Central memory CD4-positive, alpha-beta T cell (primary cell): ENCODE measurements around the gene TSEN15.

Experiments used
- DNase-seq: peaks from one replicate; pipeline ENCODE4 v3.0.0; 2022
- total RNA-seq, 3 experiments: gene quantifications; one replicate each; lab custom pipeline; 2026; lab: John Stamatoyannopoulos, UW

The TSEN15 gene
- total RNA-seq: 22.4 to 90.0 (median 70.1) reads per million in 3 experiments

DNA sequence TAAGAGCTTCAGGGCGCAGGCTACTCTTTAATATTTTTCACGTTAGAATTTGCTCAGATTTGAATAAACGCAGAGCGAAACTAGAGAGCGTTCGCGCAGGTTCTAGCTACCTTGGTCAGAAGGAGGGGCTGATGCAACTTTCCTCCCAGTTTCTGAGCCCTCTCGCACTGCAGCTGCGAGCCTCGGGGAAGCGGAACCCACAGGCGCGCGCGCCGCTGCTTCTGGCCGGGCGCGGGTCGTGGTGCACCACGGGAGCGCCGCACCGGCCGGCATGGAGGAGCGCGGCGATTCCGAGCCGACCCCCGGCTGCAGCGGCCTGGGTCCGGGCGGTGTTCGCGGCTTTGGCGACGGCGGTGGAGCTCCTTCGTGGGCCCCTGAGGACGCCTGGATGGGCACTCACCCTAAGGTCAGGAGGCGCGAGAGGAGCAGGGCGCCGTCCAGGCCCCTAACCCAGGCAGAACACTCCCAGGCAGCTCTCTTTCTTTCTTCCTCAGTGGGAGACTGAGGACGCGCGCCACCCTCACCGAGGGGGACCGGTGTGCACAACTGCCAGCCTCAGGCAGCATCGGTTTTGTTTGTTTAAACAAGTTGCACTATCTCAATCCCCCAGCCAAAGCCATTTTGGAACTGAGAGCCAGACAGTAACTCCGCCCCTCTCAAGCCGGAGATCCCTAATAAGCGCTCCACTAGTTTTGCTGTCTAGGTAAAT, at the start of gene TSEN15:
Gene TSEN15 (plus strand): TSS at position 246 of the 709 bp plus-strand sequence. CDS start 26 bp downstream, at position 272.
- peak; percentile 66 for DNase-seq

DNA sequence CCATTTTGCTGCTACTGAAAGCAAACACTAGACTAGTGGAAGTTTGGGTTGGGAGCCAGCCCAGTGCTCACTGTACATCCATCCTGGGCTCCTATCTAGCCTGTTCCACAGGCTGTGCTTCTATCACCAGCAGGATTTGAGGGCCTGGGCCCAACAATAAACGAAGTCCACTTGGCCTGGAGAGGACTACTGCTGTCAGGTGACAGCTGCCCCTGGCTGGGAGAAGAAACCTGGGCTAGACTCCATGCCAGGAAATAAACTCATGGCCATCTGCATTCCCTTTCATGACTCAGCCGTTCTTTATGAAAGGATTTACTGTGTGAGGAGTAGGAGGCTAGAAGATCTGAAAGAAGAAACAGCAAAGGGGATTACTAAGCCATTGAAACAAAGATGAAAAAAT, 49.5 kb upstream of the TSEN15 start:
- DNase-seq: no peak

DNA sequence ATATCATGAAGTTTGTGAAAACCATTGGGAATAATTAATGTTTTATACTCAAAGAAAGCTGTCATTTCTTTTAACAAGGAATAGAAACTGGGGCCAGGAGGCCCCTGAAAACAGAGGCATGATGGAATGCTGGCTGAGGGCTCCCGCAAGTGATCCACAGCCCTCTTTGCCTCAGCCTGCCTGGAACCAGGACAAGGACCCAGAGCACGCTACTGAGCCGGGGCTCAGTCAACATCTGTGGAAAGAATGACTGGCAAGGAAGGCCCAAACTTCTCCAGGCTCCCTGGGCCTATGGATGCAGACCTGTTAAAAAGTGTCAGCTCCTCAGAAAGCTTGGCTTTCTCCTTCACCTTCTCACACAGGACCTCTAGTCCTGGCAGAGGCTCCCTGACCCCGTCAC, 46.6 kb upstream of the TSEN15 start:
- no peak for DNase-seq

DNA sequence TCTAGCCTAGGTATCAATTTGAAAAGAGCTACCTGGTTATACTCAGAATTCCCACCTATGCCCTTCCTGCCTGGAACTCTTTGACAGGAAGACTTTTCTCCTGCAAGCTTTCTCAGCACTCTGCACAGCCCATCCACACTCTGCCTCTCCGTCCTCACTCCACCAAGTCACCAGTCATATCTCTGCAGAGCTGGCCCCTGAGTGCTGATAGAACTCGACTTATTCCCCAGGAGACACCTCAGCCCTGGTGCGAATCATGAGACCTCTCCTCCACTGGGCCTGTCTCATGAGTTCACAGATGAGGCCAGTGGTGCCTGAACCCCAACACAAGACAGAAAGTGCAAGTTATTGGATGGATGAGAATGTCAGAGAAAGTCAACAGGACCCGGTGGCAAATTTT, 46.0 kb upstream of the TSEN15 start:
- no peak for DNase-seq

DNA sequence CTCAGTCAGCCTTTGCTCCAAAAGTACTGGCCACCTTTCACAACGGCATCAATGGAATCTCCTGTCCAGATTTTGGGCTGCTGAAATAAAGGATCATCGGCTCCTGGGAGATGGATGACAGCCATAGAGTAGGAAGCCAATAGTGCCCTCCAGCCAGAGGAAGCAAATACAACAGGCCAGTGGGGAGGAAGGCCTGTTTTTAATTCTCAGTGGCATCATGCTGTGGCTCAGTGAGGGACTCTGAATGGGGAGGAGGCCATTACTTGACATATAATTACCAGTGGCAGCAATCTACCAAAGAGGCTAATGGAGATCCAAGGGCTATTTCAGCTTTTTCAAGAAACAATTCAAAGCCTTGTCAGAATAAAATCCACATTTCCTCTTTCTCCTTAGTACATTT, 40.7 kb upstream of the TSEN15 start:
- DNase-seq: no peak

DNA sequence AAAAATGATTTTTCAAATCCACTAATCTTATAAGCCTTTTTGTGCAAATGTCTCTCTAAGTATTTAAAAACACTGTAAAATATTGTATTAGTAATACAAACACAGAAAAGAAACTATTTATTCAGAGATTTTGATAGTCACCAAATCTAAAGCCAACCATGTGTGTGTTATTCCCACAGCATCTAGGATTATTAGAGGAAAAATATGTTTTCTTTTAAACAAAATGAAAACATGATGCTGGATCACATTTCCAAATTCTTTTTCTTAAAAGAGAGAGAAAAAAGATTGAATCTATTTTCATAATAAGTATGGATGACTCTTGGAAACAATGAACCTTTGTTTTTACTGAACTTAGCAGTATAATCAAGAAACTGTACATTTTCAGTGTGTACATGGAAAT, 39.3 kb upstream of the TSEN15 start:
- DNase-seq: no peak

DNA sequence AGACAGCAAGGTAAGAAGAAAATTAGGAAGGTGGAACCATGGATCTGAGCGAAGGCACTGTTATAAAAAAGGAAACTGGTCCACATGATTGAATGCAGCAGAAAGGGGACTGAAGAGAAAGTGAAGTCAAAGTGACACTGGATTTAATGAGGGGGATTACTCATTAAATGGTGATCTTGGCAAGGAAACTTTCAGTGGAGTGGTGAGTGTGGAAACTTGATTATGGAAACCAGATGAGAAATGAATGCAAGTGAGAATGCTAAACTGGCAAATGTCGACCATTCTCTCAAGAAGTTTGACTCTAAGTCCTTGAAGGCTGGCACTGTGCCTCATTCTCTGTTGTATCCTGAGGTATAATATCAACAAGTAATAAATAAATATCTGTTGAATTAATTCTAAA, 37.3 kb upstream of the TSEN15 start:
- no peak for DNase-seq

DNA sequence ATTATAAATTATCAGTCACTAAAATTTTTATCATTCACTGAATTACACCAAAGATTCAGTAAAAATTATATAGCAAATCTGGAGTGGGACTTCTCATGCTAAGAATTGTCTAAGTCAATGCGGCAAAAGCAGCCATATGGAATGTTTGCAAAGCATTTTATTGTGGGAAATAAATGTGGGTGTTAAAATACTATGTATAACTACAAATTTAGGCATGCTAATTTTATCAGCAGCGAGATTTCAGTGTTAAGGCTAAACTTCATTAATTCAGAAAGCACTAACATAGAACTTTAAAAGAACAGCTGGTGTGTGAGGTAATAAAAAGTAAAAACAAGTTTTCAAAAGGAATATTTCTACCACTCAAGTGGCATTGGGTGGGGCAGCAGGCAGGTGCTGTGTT, 35.4 kb upstream of the TSEN15 start:
- no peak for DNase-seq

DNA sequence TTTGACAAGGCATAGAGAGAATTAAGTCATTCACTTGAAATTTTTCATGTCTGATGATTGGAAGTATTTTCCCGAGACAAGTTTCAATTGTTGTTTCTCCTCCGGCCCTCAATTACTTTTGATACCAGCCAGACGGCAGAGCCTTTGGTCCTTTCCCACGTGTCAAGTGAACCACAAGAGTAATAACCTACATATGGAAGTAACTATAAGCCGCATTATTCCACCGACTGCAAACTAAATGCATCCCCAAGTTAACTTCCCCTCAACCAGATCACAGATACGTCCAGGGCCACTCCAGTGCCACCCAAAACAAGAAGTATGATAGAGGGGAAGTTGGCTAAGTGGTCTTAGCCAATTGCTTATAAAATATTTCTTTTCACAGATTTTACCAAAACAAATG, 34.2 kb upstream of the TSEN15 start:
- DNase-seq: no peak

DNA sequence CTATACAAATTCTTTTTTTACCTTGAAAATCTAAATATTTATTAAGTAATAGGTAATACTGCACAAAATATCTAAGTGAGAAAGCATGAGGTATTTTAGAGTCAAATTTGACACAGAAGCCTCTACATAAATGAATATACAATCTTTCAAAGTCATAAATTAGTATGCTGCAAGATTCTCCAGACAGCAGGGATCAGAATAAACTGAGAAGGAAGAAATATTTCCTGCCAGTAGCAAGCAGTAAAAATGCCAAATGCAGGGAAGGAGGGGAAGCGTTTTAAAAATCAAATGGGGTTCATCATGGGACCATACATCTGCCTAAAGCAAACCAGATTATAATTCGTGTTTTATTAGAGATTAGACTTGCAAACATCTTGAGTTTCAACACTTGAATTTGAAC, 32.9 kb upstream of the TSEN15 start:
- DNase-seq: no peak

DNA sequence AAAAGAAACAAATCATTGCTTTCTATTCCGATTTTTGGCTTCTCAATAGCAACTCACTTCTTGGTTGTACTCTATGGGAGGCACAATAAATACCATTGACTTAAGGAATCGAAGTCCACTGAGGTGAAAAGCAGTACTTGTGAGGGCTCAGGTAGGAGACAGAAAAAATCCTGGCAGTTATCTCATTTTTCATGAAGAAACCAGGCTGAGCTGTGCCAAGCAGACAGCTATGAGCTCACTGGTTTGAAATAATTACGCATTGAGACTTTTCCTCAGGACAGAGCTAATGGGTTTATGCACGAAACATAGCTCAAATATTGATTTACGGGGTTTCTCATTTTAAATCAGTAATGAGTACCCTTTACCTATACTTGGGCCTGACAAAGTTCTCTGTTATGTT, 32.5 kb upstream of the TSEN15 start:
- no peak for DNase-seq

DNA sequence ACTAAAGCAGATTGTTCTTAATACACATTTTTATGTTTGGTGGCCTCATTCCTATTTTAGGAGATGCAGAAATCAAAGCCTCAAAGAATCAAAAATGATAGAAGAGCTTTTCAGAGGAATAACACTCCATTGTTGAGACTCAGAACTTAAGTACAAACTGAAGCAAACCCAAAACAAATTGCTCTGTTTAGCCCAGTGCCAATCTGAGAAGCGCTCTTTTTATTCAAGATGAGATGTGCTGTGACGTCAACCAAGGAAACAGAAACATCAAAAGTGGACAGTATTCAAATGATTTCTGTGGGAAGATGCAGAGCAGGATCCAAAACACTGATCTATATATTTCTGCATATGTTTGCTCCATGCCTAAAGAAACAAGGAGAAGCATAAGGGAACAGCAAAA, 32.0 kb upstream of the TSEN15 start:
- no peak for DNase-seq

DNA sequence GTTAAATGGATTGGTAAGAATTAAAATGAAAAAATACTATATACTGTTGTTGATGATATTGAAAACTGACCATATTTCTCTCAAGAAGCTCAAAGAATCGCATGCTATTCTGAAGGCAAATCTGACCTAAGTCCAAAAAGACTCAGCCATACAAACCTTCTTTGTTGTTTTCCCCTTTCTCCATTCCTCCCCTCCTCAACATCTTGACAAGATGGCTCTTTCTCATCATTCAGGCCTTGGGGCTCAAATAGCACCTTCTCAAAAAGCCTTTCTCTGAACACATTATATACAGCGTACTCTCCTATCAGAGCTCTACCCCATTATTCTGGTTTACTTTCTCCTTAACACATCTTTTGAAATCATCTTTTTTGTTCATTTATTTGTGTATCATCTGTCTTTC, 31.2 kb upstream of the TSEN15 start:
- DNase-seq: no peak

DNA sequence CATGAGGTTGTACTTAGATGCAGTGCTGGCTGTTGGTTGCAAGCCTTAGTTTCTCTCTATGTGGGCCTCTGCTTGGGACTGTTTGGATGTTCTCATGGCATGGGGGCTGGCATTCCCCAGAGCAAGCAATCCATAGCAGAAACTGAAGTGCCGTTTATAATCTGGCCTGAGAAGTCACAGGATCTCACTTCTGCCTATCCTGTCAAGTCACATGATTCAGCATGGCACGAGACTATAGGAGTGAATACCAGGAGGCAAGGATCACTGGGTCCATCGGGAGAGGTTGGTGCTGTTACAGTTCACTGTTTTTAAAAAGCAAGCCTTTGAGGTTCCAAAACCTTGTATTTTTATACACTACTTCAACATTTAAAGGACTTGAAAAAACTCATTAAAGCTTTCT, 30.7 kb upstream of the TSEN15 start:
- no peak for DNase-seq

DNA sequence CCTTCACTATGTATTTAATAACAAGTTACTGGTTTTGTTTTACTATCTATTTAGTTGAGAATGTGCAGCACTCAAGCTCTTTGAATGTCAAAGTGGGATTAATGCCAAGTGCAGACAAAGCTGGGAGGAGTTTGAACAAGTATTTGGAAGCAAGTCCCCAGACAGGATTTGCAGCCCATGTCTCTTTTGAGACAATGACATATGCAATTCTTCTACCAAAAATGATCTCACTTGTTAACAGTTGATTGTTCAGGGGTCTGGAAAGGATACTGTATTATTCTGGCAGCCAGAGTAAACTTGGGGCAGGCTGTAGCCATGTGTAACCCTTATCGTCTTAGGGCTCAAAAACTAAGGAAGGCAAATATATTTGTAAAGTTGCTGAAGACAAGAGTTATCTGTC, 29.8 kb upstream of the TSEN15 start:
- DNase-seq: no peak

DNA sequence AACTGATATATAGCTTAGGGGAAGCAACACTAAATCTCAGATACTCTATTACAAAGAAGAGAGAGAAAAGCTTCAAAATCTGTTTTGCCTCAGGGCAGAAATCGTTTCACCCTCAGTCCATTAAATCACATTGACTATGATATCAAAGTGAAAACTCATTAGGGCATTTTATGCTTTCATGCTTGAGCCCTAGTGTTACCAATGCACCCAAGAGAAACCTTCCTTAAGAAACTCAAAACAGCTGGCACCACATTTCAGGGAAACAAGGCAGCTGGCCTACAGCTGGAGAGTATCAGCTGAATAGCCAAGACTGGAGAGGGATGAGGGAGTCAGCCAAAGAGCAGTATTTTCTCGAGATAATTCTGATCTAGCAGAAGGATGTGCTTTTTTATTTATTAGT, 28.9 kb upstream of the TSEN15 start:
- DNase-seq: no peak

DNA sequence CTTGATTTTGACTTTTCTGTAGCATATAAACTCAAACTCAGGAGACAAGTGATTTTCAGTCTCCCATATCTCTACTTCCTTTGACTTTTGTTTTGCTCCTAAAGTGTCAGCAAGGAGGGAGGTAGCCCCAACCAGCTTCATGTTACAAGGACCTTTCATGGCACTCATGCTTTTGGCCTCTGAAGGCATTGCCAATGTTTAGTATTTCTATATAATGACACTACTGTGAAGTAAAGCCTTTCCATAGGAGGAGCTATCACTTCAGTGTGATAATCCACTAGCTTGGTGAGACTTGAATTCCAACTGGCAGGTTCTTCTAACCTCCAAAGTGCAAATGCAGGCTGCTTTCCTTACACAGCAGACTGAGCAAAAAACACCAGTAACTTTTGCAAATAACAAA, 28.4 kb upstream of the TSEN15 start:
- DNase-seq: no peak

DNA sequence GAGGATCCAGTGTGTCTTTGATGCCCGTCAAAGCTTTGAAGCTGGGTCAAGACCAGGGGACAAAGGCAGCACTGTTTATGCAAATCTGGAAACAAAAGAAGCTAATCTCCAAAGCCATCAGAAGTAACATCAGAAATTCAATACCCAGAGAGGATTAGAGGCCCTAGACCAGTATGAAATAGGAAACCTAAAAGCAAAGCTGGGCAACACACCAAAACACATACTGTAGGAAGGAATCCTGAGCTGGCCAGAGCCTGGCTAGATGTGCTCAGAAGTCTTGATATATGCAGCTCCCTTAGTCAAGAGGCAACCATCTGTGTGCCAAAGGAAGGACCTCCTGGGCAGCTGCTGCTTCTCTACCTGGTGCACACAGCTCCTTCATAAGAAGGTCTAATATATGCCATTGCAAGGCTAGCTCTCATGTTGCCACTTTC, 26.3 kb upstream of the TSEN15 start:
- DNase-seq: no peak

DNA sequence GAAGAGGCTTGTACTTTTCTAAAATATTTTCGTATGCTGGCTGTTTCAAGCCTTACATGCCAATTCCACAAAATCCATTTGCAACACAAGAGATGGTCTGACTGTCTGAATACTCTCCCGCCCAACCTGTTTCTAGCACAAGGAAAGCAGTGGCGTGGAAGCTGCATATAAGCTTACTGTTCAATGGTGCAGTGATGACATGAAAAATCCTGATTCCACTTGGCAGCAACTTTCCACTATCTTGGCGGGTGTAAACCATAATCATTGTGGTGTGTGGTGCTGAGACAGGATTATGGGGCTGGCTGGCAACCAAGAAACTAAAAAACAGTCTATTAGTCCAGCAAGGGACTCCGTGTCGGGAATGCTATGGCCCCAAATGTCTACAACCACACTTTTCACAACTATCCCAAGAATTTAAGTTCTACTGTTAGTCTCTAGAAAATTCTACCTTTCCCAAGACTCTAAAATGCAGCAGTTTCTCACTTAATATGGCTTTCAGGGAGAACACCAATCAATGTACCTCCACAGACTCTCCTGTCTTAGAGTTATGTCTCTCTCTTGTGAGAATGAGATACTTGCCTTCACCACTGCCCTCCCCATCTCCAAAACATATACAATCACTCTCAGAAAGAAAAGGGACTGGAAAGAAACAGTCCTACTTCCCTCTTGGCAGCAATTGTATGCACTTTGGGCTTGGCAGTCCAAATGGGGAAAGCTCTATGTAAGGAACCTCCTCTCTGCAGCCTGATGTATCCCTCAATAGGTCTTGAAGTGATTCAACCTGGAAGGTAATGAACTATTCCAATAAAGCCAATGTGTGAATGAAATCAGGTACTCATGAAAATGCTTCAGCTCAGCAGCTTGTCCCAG, 23.5 kb upstream of the TSEN15 start:
- DNase-seq: no peak

DNA sequence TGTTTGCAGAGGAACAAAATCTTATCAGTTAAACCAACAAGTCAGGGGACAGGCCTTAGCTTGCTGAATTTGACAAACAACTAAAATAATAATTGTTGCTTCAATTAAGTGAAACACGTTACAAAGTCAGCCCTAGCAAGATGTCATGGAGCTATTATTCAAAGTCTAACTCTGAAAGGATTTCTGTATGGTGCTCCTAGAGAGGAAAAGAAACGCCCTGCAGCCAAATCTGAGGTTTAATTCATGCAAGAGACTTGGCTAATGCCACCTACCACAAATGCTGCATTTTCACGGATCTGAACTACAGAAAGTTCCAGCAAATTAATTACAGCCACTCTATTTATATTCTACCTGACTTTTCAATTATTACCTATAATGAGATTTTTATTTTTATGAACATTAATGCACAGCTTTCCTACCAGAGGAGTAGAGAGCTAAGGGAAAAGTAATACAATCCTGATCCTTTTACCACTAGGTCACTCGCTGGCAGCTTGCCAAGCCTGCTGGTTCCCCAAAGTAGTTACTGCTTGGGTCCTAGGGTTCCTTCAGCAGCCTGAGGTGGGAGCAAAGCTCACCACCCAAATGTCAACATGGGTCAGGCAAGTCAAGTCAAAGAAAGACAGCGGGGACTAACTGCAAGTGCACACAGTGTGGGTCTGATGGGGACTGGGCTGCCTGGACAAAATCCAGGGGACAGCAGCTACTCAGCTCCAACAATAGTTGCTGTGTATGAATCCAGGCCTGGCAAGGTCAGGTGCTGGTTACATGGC, 22.5 kb upstream of the TSEN15 start:
- DNase-seq: no peak

DNA sequence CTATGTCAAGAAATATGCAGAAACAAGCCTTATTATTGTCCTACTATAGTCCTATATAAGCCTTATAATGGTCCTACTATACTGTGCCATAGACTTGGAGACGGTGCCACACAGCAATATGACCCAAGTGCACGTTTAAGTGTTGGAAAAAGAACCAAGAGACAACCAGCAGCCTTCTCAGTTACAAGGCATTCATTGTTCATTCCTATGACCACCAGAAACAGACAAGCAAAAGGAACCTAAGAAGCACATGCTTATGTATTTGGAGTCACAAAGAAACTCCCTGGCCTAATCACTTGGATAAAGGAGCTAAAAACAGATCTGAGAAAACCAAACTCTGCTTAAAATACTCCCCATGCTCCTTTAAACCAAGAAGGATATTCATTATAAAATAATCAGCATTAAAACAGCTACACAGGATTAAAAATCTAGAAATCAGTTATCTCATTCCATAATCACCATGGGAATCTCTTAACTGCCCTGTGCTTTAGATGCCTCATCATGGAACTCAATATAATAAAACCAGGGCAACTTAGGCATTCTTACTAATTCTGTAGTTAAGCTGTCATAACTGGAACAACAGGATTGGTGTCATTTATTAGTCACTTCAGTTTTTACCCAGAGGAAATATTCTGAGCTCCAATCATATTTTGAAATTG, 21.0 kb upstream of the TSEN15 start:
- no peak for DNase-seq

DNA sequence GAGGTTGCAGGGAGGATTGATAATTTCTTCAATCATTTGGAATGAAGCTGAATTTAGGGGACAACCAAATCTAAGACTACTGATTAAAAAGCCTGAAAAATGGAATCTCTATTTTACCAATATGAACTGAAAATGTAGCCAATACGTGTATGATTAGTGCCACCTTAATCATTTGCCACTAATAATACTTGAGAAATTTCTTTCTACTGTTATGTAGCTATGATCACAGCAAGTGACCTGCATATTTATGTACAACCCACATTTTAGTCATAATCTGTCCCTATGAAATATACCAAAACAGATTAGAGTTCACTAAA, 20.5 kb upstream of the TSEN15 start:
- DNase-seq: no peak
